GM12874 (cell line): ENCODE measurements around the gene TIMP1.

Experiments used
- CTCF ChIP-seq: IDR thresholded peaks from 2 replicates; pipeline ENCODE4 v1.5.1; 2011; ENCODE audit warnings: low read depth, mild to moderate bottlenecking, control low read depth, low read length, moderate library complexity; ENCODE audit not compliant: insufficient read depth

The TIMP1 gene

GRCh38 chrX:47583240-47583861, 1.1 kb downstream of the TIMP1 start:
- TF ChIP-seq CTCF = no peak

GRCh38 chrX:47584714-47585113, 2.5 kb downstream of the TIMP1 start:
- no peak for TF ChIP-seq CTCF

- no peak for TF ChIP-seq CTCF
Measured at GRCh38 chrX:47585273-47585672, 3.0 kb downstream of the TIMP1 start.

- TF ChIP-seq CTCF = no peak
Measured at GRCh38 chrX:47586043-47586787, 4.0 kb downstream of the TIMP1 start.

- TF ChIP-seq CTCF = no peak
Measured at GRCh38 chrX:47587091-47587891, 5.1 kb downstream of the TIMP1 start.

- TF ChIP-seq CTCF = no peak
Measured at GRCh38 chrX:47587906-47588735, 5.9 kb downstream of the TIMP1 start.
